ENCODE data around the gene CKS2.
"Not testable (repeated sequence)": the region's sequence is repeated elsewhere in the genome, so short reads cannot be mapped to it uniquely, and the experiment has no call there.

The CKS2 gene

DNA sequence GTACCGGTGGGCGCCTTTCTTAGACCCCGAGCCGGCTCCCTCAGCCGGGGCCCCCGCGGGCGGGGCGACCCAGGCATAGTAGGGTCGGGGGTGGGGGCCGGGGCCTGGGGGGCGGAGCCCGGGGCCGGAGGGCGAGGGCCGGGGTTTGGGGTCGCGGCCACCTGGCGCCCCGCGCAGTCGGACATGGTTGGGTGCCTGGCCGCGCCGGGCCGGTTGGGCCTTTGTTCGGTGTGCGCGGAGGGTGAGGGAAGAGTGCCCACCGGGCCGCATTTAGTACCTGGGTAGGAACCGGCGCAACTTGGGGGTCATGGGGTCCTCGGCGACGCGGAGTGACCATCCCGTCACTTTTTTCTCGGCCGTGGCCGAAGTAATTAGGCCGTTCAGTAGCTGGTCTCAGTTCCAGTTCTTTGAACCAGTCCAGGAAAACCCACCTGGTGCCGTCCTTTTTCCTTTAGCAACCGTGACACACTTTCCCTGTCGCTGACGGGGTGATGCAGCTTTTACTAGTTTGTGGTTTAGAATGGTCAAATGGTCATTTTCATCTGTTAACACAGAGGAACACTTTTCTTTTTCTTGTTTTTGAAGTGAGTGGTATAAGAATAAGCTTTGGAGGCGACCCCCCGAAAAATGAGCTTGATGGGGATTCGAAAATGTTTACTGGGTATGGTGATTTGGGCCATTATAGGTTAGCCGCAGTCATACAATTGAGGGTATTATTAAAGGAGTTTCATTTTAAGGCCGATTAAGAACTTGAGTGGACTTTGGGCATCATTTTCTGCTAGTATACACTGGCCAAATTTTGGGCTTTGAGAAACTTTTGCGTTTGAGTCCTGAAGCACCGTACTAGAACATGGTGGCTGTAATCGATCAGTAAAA, 589 bp downstream of the CKS2 start:
- no peak for DNase-seq

GRCh38 chr9:89312222-89312571, 1.2 kb downstream of the CKS2 start:
- no peak for DNase-seq

DNA sequence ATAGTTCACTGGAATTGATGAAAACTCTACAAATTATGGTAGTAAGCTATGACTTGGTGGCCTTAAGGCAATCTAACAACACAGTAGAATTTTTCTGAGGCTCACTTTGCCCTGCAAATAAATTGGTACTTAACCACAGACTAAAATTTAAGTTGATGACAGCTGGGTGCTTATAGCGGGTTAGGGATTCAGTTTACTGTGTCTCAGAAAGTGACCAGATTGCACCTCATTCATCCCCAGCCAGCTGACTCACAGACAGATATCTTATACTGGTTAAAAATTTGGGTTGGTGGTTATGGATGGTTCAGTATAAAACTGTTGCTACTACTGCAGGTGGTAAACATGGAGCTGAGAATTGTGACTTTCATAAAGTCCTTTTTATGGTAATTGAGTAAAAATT, 2.8 kb downstream of the CKS2 start:
- DNase-seq, result no peak

DNA sequence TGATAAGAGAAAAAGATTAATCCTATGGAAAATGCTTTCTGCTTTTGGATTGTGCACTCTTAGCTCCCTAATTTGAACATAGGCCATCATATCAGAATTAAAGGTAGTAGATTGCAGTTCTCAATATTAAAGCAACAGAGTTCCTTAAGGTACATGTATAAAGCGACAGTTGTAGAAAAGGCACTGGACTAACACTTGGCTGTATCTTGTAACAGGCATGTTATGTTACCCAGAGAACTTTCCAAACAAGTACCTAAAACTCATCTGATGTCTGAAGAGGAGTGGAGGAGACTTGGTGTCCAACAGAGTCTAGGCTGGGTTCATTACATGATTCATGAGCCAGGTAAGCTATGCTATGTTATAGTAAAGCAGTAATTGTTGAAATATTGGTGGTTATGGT, 4.0 kb downstream of the CKS2 start:
- DNase-seq, result no peak

DNA sequence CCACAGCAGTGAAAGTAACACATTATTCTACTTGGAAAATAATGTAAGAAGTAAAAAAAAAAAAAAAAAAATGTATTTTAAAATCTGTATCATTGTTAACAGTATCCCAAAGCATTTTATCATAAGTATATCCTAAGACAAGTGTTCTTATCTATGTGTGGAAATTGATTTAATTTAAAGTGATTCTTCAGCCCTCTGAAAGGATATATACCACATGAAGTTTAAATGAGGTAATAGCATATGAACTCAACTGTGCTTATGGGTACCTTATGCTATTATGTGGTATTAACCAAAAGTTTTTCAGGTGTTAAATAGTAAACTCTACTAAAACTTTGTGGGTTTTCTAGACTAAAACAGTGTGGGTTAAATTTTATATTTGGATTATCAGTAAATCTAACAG, 4.5 kb downstream of the CKS2 start:
- DNase-seq, result no peak

DNA sequence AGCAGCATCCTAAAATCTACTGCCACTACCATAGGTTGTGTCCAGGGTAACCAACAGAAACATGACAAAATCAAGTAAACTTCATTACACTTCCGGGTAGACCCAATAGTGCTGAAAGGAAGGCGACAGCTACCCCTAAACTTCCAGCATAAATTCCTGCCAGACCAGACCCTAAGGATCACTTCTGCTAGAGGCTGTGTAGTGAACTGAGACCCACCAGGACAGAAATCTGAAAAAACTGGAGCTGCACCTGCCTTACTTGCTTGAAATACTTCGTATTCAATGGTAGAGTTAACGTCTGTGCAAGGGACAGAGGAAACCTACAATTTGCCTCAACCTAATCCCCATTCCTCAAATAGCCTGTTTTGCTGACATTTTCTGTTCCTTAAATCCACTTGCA, 6.3 kb downstream of the CKS2 start:
- DNase-seq, result no peak

DNA sequence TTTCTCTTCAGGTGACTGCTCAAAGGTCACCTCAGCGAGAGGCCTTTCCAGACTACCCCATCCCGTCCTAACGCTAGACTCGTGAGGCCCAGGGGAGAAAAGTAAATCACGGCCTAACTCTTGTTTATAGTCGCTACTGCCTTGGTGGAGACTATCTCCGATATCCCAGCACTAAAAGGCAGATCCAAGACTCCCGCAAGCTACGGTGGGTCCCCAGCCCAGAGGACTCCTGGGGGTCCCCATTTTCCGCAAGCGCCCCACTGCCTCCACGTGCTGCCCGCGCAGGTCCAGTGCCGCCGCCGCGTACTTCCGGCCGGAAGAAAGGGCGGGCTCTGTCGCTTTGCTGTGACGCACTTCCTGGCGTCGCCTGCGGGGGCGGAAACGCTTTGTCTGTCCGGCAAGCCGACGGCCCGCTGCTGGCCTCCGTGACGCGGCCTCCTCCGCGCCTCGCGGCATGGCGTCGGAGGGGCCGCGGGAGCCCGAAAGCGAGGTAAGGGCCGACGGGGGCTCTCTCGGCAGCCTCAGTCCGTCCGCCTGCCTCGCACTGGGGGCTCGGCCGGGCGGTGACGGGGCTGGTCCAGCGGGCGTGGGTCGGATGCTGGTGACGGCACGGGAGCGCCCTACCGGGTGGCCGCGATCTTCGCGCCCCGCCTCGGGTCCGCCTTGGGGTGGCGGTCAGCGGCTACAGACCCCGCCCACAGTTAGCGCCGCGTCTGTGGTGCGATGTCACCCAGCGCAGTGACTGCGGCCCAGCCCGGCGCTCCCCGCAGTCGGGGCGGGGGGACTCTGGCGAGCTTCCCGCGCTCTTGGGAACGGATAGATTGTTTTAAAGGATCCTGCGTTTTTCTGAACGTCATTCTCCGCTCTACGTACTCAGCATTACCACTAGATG, 7.4 kb downstream of the CKS2 start, which contains the start of gene SECISBP2:
Gene SECISBP2 (plus strand): TSS at position 378 of the 892 bp plus-strand sequence. CDS start 77 bp downstream, at position 455.
- DNase-seq, result peak; percentile 97

GRCh38 chr9:89319015-89319905, 8.3 kb downstream of the CKS2 start:
- DNase-seq, result no peak

DNA sequence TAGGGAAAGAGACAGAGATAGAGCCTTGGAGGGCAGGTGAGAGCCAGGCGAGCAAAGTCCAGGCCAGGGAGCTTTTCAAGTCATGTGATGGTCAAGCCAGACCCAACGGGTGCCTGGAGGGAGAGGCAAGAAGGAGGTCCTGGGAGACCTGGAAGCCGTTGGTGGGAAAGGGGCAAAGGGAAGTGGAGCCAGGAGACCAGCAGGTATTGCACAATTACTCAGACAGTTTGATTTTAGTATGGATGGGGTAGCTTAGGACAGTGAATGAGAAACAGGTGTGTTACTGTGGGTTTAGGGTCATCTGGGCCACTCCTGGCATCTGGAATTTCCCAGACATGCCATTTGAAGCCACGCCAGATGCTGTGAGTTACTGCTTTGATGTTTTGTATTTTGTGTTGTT, 12.4 kb downstream of the CKS2 start:
- no peak for DNase-seq

GRCh38 chr9:89325733-89326132, 14.7 kb downstream of the CKS2 start:
- no peak for DNase-seq

GRCh38 chr9:89328064-89328463, 17.1 kb downstream of the CKS2 start:
- no peak for DNase-seq

GRCh38 chr9:89329917-89330316, 18.9 kb downstream of the CKS2 start:
- no peak for DNase-seq

DNA sequence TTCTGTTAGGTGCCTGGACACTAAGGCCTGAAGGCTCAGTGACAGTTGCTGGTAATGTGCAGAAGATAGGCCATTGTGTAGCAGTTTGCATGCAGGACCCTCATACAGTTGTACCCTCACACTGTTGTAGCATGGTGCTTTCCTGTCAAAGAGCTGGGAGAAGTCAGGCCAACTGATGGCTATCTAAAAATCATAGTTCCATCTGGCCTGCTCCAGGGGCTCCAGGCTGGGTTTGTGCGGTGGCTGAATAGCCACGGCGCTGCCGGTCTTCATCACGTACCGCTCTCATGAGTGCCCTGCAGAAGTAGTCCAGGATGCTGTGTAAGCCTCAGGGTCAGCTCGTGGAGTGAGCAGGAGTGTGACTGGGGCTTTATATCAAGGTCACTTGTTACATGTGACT, 19.5 kb downstream of the CKS2 start:
- DNase-seq, result no peak

DNA sequence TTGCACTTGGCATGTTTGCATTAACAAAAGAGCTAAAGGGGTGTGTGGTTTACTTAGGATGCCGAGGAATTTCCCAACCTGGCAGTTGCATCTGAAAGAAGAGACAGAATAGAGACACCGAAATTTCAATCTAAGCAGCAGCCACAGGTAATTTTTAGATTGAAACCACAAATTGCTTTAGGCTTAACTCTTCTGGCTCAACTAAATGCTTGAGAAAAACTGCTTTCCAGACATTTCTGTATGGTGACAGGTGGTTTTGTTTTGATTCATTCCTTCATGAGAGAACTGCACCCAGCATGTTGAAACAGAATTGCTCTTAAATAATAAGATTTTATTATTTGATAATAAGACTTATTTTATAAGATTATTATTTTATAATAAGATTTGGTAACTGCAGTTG, 28.8 kb downstream of the CKS2 start:
- no peak for DNase-seq

DNA sequence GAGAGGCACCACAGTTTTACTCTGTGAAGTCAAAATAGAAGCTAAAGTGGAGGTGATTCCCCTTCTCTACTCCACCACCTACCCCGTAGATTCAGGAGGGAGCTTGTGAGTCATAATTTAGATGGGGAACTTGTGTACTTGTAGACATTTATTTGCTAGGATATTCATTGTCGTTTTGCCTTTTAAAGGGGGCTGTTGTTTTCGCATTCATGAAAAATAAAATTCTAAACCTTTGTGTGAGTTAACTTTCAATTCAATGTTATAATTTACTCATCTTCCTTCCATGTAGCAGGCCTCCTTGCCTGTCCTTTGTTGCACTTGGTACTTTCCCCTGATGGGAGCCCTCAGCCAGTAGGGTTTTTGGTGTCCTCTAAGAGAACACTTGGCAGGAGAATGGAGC, 29.3 kb downstream of the CKS2 start:
- DNase-seq, result no peak

DNA sequence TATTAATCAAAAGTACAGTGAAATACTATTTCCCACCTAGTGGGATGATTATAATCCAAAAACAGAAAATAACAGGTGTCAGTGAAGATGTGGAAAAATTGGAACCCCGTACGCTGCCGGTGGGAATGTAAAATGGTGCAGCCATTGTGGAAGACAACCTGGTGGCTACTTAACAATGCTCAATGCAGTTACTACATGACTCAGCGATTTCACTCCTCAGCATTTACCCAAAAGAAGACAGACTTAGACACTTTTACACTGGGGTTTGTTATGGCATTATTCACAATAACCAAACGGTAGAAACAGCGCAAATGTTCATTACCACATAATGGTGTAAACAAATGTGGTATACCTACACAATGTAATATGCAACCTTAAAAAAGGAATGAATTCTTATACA, 31.2 kb downstream of the CKS2 start:
- no peak for DNase-seq

DNA sequence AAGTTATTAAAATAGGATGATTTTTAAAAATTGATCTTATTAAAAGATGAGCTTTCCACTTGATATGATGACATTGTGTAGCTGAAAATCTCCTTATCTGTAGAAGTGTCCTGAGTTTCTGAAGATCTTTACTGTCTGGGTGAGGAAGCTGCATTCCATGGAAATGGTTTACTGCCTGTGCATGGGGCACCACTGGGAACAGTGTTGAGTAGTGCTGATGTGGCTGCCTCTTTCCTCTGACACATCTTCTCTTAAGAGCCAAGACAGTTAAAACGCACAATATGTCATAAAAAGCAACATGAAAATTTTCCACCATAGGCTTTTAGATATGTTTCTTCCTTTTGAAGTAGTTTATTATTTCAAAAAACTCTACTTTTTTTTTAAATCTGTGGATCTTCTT, 32.0 kb downstream of the CKS2 start:
- DNase-seq, result no peak

DNA sequence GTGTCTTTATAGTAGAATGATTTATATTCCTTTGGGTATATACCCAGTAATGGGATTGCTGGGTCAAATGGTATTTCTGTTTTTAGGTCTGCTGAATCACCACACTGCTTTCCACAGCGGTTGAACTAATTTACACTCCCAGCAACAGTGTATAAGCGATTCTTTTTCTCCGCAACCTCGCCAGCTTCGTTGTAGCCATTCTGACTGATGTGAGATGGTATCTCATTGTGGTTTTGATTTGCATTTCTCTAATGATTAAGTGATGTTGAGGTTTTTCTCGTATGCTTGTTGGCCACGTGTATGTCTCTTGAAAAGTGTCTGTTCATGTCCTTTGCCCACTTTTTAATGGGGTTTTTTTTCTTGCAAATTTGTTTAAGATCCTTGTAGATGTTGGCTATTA, 32.8 kb downstream of the CKS2 start:
- DNase-seq, result not testable (repeated sequence)

- DNase-seq, result no peak
Measured at GRCh38 chr9:89345476-89345875, 34.5 kb downstream of the CKS2 start.

DNA sequence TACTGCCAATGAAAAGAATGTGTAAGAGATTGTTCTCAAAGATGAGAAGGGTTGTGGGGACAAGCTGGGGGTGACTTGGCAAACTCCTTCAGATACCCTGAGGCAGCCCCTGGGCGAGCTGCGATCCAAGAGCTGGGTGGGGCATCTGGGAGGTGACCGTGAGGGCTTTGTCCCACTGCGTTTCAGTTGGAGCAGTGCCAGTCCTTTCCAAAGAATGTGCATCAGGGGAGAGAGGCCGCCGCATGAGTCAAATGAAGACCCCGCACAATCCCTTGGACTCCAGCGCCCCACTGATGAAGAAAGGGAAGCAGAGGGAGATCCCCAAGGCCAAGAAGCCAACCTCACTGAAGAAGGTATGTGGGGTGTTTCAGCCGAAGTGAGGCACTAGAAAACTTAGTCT, 35.7 kb downstream of the CKS2 start:
- DNase-seq, result no peak

DNA sequence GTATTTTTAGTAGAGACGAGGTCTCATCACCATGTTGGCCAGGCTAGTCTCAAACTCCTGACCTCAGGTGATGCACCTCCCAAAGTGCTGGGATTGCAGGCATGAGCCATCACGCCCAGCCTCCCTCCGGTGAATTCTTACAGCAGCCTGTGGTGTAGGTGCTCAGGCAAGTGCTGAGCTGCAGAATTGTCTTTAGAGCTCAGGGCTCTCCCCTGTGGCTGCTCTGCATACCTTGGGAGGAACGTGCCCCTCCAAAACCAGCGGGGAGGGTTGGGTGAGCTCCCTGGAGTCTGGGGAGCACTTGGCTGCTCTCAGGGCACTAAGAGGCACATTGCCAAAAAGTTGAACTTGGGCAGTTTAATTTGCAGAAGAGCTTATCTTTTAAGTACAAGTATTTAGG, 36.7 kb downstream of the CKS2 start:
- no peak for DNase-seq

GRCh38 chr9:89349607-89350006, 38.6 kb downstream of the CKS2 start:
- DNase-seq, result no peak

DNA sequence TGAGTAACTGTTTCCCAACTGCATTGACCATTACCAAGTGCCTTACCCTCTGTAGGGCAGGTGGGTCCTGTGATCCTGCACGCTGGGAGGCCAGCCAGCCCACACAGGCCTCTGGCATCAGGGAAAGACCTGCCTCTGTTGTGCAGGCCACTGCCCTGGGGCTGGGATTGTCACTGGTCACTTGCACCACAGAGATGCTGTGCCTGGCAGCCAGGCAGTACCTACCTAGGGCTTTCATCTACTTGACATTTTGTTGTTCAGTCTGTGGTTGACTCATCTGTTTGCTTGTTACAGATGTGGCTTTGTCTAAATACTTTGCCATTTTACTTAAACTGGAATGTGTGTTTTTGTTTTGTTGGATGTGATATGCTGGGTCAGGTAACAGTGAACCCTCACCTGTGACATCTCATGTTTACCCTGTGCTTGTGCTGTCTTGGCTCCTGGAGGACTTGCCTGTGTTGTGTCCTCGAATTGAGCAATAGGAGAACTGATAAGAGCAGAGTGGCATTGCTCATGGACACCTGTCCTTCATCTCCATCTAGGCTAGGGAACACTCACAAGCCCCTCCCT, 40.1 kb downstream of the CKS2 start:
- peak; percentile 86 for DNase-seq

All from NCI-H2029 (cell line).